ENCODE measurements around the gene MTRF1L. TPM values are rescaled to one million over a fixed set of nuclear protein-coding genes. Genes with fewer than 3 reads are reported as not detected.

The MTRF1L gene
- total and polyA plus RNA-seq, 2 of the 8 experiments (the other 6 are each of a cell fraction or from before 2014, with no cell fraction given), result 4.5 to 26.5 TPM

GRCh38 chr6:153012856-153013255, 10.3 kb upstream of the MTRF1L start:
- H3K18ac ChIP-seq (ENCODE audit: extremely low read depth, low read length), result no peak overlapping the region
- TF ChIP-seq POU5F1 (IDR thresholded peaks at IDR 0.05; ENCODE audit: low read depth, low read length), result no peak
- TF ChIP-seq RBBP5 (IDR thresholded peaks at IDR 0.05; ENCODE audit: borderline replicate concordance, low read depth, low read length), result no peak
- no peak for TF ChIP-seq TAF7 (optimal IDR thresholded peaks at IDR 0.05; ENCODE audit: borderline replicate concordance, low read depth, low read length)
- no peak for TF ChIP-seq KDM1A (IDR thresholded peaks at IDR 0.05; ENCODE audit: borderline replicate concordance, low read length)
- TF ChIP-seq SP1 (IDR thresholded peaks at IDR 0.05; ENCODE audit: low read depth, low read length), result no peak
- TF ChIP-seq EGR1 (IDR thresholded peaks at IDR 0.05; ENCODE audit: borderline replicate concordance, low read depth, low read length), result no peak
- TF ChIP-seq GTF2F1 (IDR thresholded peaks at IDR 0.05; ENCODE audit: borderline replicate concordance, low read depth, low read length), result no peak
- TF ChIP-seq KDM5A (IDR thresholded peaks at IDR 0.05; ENCODE audit: low read length), result no peak
- no peak for TF ChIP-seq JUND (IDR thresholded peaks at IDR 0.05; ENCODE audit: low read length)
- no peak for TF ChIP-seq RXRA (IDR thresholded peaks at IDR 0.05; ENCODE audit: insufficient read depth, low read depth, low read length)
- no peak for TF ChIP-seq TBP (IDR thresholded peaks at IDR 0.05; ENCODE audit: low read depth, low read length)
- no peak for TF ChIP-seq SIRT6 (IDR thresholded peaks at IDR 0.05; ENCODE audit: low read length)
- H3K9ac ChIP-seq (replicated peaks in 1 of 4; ENCODE audit: extremely low read depth in 1 of 4, low read depth in 3 of 4, low read length in 3 of 4), result no peak overlapping the region
- no peaks in the 10 kb centered on the region for H3K23me2 ChIP-seq (ENCODE audit: low read depth, low read length)
- no peak for DNase-seq (ENCODE audit: low read depth in 1 of 2, low spot score in 2 of 2)
- no peak overlapping the region for H2BK20ac ChIP-seq (ENCODE audit: low read length)
- no peaks in the 10 kb centered on the region for H3K36me3 ChIP-seq (ENCODE audit: control insufficient read depth in 2 of 4, insufficient read depth in 4 of 4, low read length in 3 of 4)
- H2BK120ac ChIP-seq (replicated peaks; ENCODE audit: low read depth, low read length), result no peak overlapping the region
- WGBS, 2 experiments (ENCODE audit: extremely low coverage in 1 of 2, insufficient coverage in 1 of 2, insufficient read length in 1 of 2, insufficient replicate concordance in 2 of 2, low coverage in 1 of 2, low lambda C conversion rate in 2 of 2, missing lambda C conversion rate in 1 of 2), result 91% methylated on average over 6 of the region's 6 CpGs; no CpG with 5 or more reads in 1 of the 2 experiments
- ChIA-PET CTCF (ENCODE audit: partially characterized antibody) (interaction anchor here (1.5 kb wide), 1 partner anchor 14 kb away, joined by 4 read pairs; no protein-coding TSS in a partner anchor), POLR2A (ENCODE audit: partially characterized antibody) (no interaction called here)
- no peak for FAIRE-seq
- H3K27ac ChIP-seq (ENCODE audit: low read depth, low read length), result no peak overlapping the region
- no peaks in the 10 kb centered on the region for H3K79me1 ChIP-seq (ENCODE audit: low read depth, low read length)
- no peak overlapping the region for H2AK5ac ChIP-seq (ENCODE audit: low read depth, low read length)
- no peaks in the 10 kb centered on the region for H3K9me3 ChIP-seq (ENCODE audit: insufficient read depth in 2 of 2, low read depth in 1 of 2, low read length in 1 of 2)
- H2AFZ ChIP-seq (ENCODE audit: low read length), result no peak overlapping the region
- no peaks in the 10 kb centered on the region for H3K27me3 ChIP-seq (replicated peaks in 1 of 4; ENCODE audit: control insufficient read depth in 3 of 4, extremely low read depth in 1 of 4, insufficient read depth in 3 of 4, low read length in 3 of 4)
- H4K91ac ChIP-seq (replicated peaks; ENCODE audit: insufficient read length, low read length), result no peak overlapping the region
- H4K20me1 ChIP-seq (replicated peaks in 1 of 2; ENCODE audit: control insufficient read depth in 1 of 2, insufficient read depth in 2 of 2, low read length in 2 of 2), result no peaks in the 10 kb centered on the region
- H4K5ac ChIP-seq (ENCODE audit: insufficient read length, low read depth, low read length), result no peak overlapping the region
- H2BK5ac ChIP-seq (ENCODE audit: low read depth, low read length), result no peak overlapping the region
- no peak overlapping the region for H2BK15ac ChIP-seq (ENCODE audit: low read length)
- no peak overlapping the region for H3K56ac ChIP-seq (replicated peaks; ENCODE audit: insufficient read length, low read depth, low read length)
- H3K79me2 ChIP-seq (ENCODE audit: control insufficient read depth in 1 of 2, insufficient read depth in 2 of 2, low read length in 2 of 2), result no peaks in the 10 kb centered on the region
- no peak overlapping the region for H3K14ac ChIP-seq (ENCODE audit: insufficient read length)
- no peak overlapping the region for H3K4me3 ChIP-seq (ENCODE audit: extremely low read depth in 1 of 4, insufficient read depth in 2 of 4, low read depth in 3 of 4, low read length in 4 of 4)
- H3K4ac ChIP-seq (replicated peaks; ENCODE audit: insufficient read length, low read depth, low read length), result no peak overlapping the region
- no peak overlapping the region for H2BK12ac ChIP-seq (ENCODE audit: low read depth, low read length)
- no peak overlapping the region for H3K4me2 ChIP-seq (ENCODE audit: insufficient read depth in 1 of 2, low read depth in 2 of 2, low read length in 2 of 2)
- H4K8ac ChIP-seq (ENCODE audit: extremely low read depth, insufficient read depth, low read length), result no peak overlapping the region
- H3K4me1 ChIP-seq (replicated peaks in 1 of 4; ENCODE audit: control insufficient read depth in 3 of 4, insufficient read depth in 4 of 4, low read length in 3 of 4), result no peaks in the 10 kb centered on the region
- H3K23ac ChIP-seq (ENCODE audit: insufficient read length), result no peak overlapping the region

All from H1 (cell line).